ENCODE measurements around the gene ZBTB1.
A peak's percentile ranks its signal among the peaks of the same experiment; 100 is the strongest.

Gene ZBTB1

GRCh38 chr14:64465191-64465822 lies 39.3 kb upstream of the ZBTB1 start, which contains the start of gene AKAP5:
AKAP5 (plus strand) TSS chr14:64465499; CDS start chr14:64468395, 2,896 bp downstream.
- H3K4me3 ChIP-seq (replicated peaks in 1 of 2; ENCODE audit: low read depth in 2 of 2, low read length in 2 of 2), result peak within 1 kb of the TSS; percentile 65 to 71
- no peak for TF ChIP-seq CTCF (IDR thresholded peaks at IDR 0.05; ENCODE audit: low read depth, low read length)
- peak in 1 of 2 donors; percentile 34 for DNase-seq (ENCODE audit: low read depth in 2 of 2)

- H3K4me3 ChIP-seq (replicated peaks in 1 of 2; ENCODE audit: low read depth in 2 of 2, low read length in 2 of 2), result peak overlapping the region; percentile 65 to 71
- DNase-seq (ENCODE audit: low read depth in 2 of 2), result peak; percentile 27 to 65
- peak; percentile 21 for TF ChIP-seq CTCF (IDR thresholded peaks at IDR 0.05; ENCODE audit: low read depth, low read length)
Measured at GRCh38 chr14:64465831-64466554, 38.6 kb upstream of the ZBTB1 start.

- DNase-seq (ENCODE audit: low read depth in 2 of 2), result peak in 1 of 2 donors; percentile 41
- no peak overlapping the region for H3K4me3 ChIP-seq (replicated peaks in 1 of 2; ENCODE audit: low read depth in 2 of 2, low read length in 2 of 2)
- no peak for TF ChIP-seq CTCF (IDR thresholded peaks at IDR 0.05; ENCODE audit: low read depth, low read length)
Measured at GRCh38 chr14:64467101-64467500, 37.5 kb upstream of the ZBTB1 start.

GRCh38 chr14:64467566-64467965 lies 37.0 kb upstream of the ZBTB1 start:
- no peak for DNase-seq (ENCODE audit: low read depth in 2 of 2)
- no peak for TF ChIP-seq CTCF (IDR thresholded peaks at IDR 0.05; ENCODE audit: low read depth, low read length)
- H3K4me3 ChIP-seq (replicated peaks in 1 of 2; ENCODE audit: low read depth in 2 of 2, low read length in 2 of 2), result no peak overlapping the region

GRCh38 chr14:64468451-64468850 lies 36.1 kb upstream of the ZBTB1 start:
- H3K4me3 ChIP-seq (replicated peaks in 1 of 2; ENCODE audit: low read depth in 2 of 2, low read length in 2 of 2), result no peak overlapping the region
- no peak for DNase-seq (ENCODE audit: low read depth in 2 of 2)
- TF ChIP-seq CTCF (IDR thresholded peaks at IDR 0.05; ENCODE audit: low read depth, low read length), result no peak

- H3K4me3 ChIP-seq (replicated peaks in 1 of 2; ENCODE audit: low read depth in 2 of 2, low read length in 2 of 2), result no peak overlapping the region
- DNase-seq (ENCODE audit: low read depth in 2 of 2), result no peak
- no peak for TF ChIP-seq CTCF (IDR thresholded peaks at IDR 0.05; ENCODE audit: low read depth, low read length)
Measured at GRCh38 chr14:64474041-64474440, 30.5 kb upstream of the ZBTB1 start.

Data from cardiac fibroblast (primary cell).